ENCODE measurements around the gene HSPB1. TPM values are rescaled to one million over a fixed set of nuclear protein-coding genes. Genes with fewer than 3 reads are reported as not detected.

HSPB1 gene
- total RNA-seq = 10 to 100 TPM; 37.2 to 40.4 TPM

DNA sequence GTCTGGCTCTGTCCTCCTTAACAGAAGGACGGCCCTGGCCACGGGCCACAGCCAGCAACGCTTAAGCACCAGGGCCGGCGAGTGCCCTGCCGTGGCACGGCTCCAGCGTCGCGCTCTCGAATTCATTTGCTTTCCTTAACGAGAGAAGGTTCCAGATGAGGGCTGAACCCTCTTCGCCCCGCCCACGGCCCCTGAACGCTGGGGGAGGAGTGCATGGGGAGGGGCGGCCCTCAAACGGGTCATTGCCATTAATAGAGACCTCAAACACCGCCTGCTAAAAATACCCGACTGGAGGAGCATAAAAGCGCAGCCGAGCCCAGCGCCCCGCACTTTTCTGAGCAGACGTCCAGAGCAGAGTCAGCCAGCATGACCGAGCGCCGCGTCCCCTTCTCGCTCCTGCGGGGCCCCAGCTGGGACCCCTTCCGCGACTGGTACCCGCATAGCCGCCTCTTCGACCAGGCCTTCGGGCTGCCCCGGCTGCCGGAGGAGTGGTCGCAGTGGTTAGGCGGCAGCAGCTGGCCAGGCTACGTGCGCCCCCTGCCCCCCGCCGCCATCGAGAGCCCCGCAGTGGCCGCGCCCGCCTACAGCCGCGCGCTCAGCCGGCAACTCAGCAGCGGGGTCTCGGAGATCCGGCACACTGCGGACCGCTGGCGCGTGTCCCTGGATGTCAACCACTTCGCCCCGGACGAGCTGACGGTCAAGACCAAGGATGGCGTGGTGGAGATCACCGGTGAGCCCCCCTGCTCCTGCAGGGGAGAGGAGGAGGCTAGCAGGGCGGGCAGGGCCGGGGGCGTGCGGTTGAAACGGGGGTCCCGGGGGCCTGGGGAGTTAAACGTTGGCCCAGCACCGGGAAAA is at the start of gene HSPB1:
HSPB1 (plus strand) TSS at position 327 of the 855 bp plus-strand sequence; CDS start at position 367, 40 bp downstream.
- Mint-ChIP-seq H3K9me3 (ENCODE audit: insufficient read depth) (no peaks in the 10 kb centered on the region), H3K4me1 (ENCODE audit: low read depth) (peaks cover 19% of the 10 kb centered on the region), H3K27ac (peak within 1 kb of the TSS; percentile 87), H3K4me3 (peak within 1 kb of the TSS; percentile 90), H3K36me3 (ENCODE audit: low read depth) (peaks cover 4% of the 10 kb centered on the region), H3K27me3 (ENCODE audit: low read depth) (peaks cover 9% of the 10 kb centered on the region)
- POLR2A ChIA-PET = interaction anchor here (0.8 to 5.7 kb wide), 5 partner anchors 11 to 55 kb away, joined by 3 to 27 read pairs (median 3); no protein-coding TSS in a partner anchor
- peak; percentile 61 for DNase-seq
- ATAC-seq = peak; percentile 43
- CTCF ChIA-PET = interaction anchor here (1.2 to 8.7 kb wide), 4 partner anchors 11 to 124 kb away, joined by 3 to 68 read pairs (median 12); no protein-coding TSS in a partner anchor

DNA sequence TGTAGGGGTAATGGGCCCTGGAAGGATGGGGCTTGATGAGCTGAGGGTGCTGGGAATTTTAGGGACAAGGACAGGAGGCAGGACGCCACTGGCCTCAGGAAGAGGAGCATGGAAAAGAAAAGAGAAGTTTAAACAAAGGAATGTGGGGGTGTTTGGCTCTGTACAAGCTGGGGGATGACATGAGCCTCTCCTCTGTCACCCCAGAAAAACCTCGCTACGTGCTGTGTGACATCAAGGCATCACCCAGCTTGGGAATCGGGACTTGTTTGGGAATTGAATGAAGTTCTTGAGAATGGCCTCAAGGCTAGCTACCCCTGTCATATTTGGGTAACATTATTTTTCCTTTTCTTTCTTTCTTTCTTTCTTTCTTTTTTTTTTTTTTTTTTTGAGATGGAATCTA is 47.7 kb upstream of the HSPB1 start:
- Mint-ChIP-seq H3K36me3 (ENCODE audit: low read depth) (no peaks in the 10 kb centered on the region), H3K9me3 (ENCODE audit: insufficient read depth) (no peaks in the 10 kb centered on the region), H3K4me1 (ENCODE audit: low read depth) (no peaks in the 10 kb centered on the region), H3K4me3 (no peak overlapping the region), H3K27me3 (ENCODE audit: low read depth) (peaks cover 11% of the 10 kb centered on the region), H3K27ac (no peak overlapping the region)
- CTCF ChIA-PET = interaction anchor here (1.1 kb wide), 1 partner anchor 8 kb away, joined by 5 read pairs; no protein-coding TSS in a partner anchor
- DNase-seq = no peak
- POLR2A ChIA-PET = no interaction called here
- no peak for ATAC-seq

GRCh38 chr7:76257973-76258372 is 44.5 kb upstream of the HSPB1 start:
- ChIA-PET POLR2A (no interaction called here), CTCF (no interaction called here)
- no peak overlapping the region for H3K4me3 Mint-ChIP-seq
- no peaks in the 10 kb centered on the region for H3K9me3 Mint-ChIP-seq (ENCODE audit: insufficient read depth)
- peaks cover 11% of the 10 kb centered on the region for H3K27me3 Mint-ChIP-seq (ENCODE audit: low read depth)
- H3K27ac Mint-ChIP-seq = no peak overlapping the region
- H3K4me1 Mint-ChIP-seq (ENCODE audit: low read depth) = peaks cover 2% of the 10 kb centered on the region
- ATAC-seq (no peak), DNase-seq (no peak)
- no peaks in the 10 kb centered on the region for H3K36me3 Mint-ChIP-seq (ENCODE audit: low read depth)

- CTCF ChIA-PET = interaction anchor here (0.6 kb wide), 1 partner anchor 52 kb away, joined by 4 read pairs; no protein-coding TSS in a partner anchor
- Mint-ChIP-seq H3K4me3 (no peak overlapping the region), H3K4me1 (ENCODE audit: low read depth) (peaks cover 2% of the 10 kb centered on the region), H3K9me3 (ENCODE audit: insufficient read depth) (no peaks in the 10 kb centered on the region), H3K27me3 (ENCODE audit: low read depth) (peaks cover 11% of the 10 kb centered on the region), H3K27ac (no peak overlapping the region), H3K36me3 (ENCODE audit: low read depth) (no peaks in the 10 kb centered on the region)
- POLR2A ChIA-PET = interaction anchor here (0.6 kb wide), 1 partner anchor 14 kb away, joined by 3 read pairs; no protein-coding TSS in a partner anchor
- no peak for ATAC-seq
- DNase-seq = no peak
Observed at GRCh38 chr7:76259124-76260093, 43.1 kb upstream of the HSPB1 start.

DNA sequence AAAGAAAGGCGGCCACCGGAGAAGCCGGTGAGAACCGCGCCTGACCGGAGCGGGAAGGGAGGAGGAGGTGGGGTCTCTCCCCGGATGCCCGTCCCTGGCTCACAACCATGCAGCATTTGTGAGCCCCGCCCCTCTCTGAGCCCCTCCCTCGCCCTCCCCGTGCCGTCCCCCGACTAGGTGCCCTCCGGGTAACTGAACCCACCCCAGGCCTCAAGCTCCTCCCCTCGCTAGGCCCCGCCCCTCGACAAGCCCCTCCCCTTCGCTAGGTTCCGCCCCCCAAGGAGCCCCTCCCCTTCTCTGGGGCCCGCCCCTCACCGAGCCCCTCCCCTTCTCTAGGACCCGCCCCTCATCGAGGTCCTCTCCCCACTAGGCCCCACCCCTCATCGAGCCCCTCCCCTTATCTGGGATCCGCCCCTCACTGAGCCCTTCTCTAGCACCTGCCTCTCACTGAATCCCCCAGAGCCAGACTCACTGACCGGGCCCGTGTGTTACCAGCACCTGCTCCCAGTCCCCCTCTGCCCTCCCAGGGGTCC is 42.2 kb upstream of the HSPB1 start:
- DNase-seq (peak; percentile 60), ATAC-seq (peak; percentile 65)
- POLR2A ChIA-PET = no interaction called here
- H3K36me3 Mint-ChIP-seq (ENCODE audit: low read depth) = no peaks in the 10 kb centered on the region
- H3K27ac Mint-ChIP-seq = no peak overlapping the region
- H3K27me3 Mint-ChIP-seq (ENCODE audit: low read depth) = peaks cover 11% of the 10 kb centered on the region
- peaks cover 2% of the 10 kb centered on the region for H3K4me1 Mint-ChIP-seq (ENCODE audit: low read depth)
- CTCF ChIA-PET = no interaction called here
- H3K4me3 Mint-ChIP-seq = no peak overlapping the region
- no peaks in the 10 kb centered on the region for H3K9me3 Mint-ChIP-seq (ENCODE audit: insufficient read depth)

GRCh38 chr7:76261329-76261728 is 41.1 kb upstream of the HSPB1 start:
- DNase-seq (no peak), ATAC-seq (no peak)
- peaks cover 11% of the 10 kb centered on the region for H3K27me3 Mint-ChIP-seq (ENCODE audit: low read depth)
- ChIA-PET POLR2A (no interaction called here), CTCF (interaction anchor here (0.9 to 2.2 kb wide), 4 partner anchors 12 to 94 kb away, joined by 3 to 8 read pairs (median 5); no protein-coding TSS in a partner anchor)
- H3K36me3 Mint-ChIP-seq (ENCODE audit: low read depth) = no peaks in the 10 kb centered on the region
- H3K27ac Mint-ChIP-seq = no peak overlapping the region
- H3K4me1 Mint-ChIP-seq (ENCODE audit: low read depth) = peaks cover 2% of the 10 kb centered on the region
- H3K9me3 Mint-ChIP-seq (ENCODE audit: insufficient read depth) = no peaks in the 10 kb centered on the region
- H3K4me3 Mint-ChIP-seq = no peak overlapping the region

GRCh38 chr7:76261931-76262330 is 40.5 kb upstream of the HSPB1 start:
- DNase-seq = no peak
- Mint-ChIP-seq H3K27me3 (ENCODE audit: low read depth) (peaks cover 11% of the 10 kb centered on the region), H3K4me1 (ENCODE audit: low read depth) (peaks cover 4% of the 10 kb centered on the region), H3K27ac (no peak overlapping the region), H3K4me3 (no peak overlapping the region), H3K9me3 (ENCODE audit: insufficient read depth) (no peaks in the 10 kb centered on the region), H3K36me3 (ENCODE audit: low read depth) (no peaks in the 10 kb centered on the region)
- CTCF ChIA-PET = interaction anchor here (0.9 to 4.0 kb wide), 8 partner anchors 12 to 95 kb away, joined by 3 to 39 read pairs (median 7); partner anchors contain the start of gene SRRM3
- ATAC-seq = no peak
- POLR2A ChIA-PET = no interaction called here

DNA sequence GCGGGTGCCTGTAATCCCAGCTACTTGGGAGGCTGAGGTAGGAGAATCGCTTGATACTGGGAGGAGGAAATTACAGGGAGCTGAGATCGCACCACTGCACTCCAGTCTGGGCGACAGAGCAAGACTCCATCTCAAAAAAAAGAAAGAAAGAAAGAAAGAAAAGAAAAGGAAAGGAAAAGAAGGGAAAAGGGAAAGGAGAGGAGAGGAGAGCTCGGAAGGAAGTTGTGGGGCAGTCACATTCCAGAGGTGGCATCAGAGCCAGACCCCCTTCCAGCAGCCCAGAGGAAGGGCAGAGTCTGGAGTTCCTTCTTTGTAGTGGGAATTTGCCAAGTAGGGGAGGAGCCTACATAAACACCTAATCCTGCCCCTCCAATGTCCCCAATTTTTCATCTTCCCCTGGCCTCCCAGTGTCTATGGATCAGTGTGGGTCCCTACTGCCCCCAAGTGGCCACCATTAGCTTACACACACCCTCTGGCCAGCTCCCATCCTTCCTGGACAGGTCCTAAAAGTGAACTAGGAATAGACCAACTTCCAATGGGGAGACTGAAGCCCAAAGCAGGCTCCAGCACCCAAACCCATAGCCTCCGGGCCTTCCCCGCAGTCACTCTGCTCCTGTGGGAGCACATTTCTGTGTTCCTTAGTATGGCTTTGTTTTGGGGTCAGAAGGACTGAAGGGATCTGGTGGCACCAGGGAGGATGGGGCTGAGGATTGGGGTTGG is 39.6 kb upstream of the HSPB1 start:
- Mint-ChIP-seq H3K9me3 (ENCODE audit: insufficient read depth) (no peaks in the 10 kb centered on the region), H3K27ac (no peak overlapping the region), H3K36me3 (ENCODE audit: low read depth) (no peaks in the 10 kb centered on the region), H3K4me3 (no peak overlapping the region), H3K4me1 (ENCODE audit: low read depth) (peaks cover 6% of the 10 kb centered on the region), H3K27me3 (ENCODE audit: low read depth) (peaks cover 11% of the 10 kb centered on the region)
- ATAC-seq (no peak), DNase-seq (peak; percentile 52)
- ChIA-PET POLR2A (interaction anchor here (1.3 kb wide), 1 partner anchor 10 kb away, joined by 4 read pairs; no protein-coding TSS in a partner anchor), CTCF (interaction anchor here (0.6 to 4.0 kb wide), 21 partner anchors 8 to 243 kb away, joined by 3 to 39 read pairs (median 3); partner anchors contain the start of genes SRRM3 and STYXL1)

DNA sequence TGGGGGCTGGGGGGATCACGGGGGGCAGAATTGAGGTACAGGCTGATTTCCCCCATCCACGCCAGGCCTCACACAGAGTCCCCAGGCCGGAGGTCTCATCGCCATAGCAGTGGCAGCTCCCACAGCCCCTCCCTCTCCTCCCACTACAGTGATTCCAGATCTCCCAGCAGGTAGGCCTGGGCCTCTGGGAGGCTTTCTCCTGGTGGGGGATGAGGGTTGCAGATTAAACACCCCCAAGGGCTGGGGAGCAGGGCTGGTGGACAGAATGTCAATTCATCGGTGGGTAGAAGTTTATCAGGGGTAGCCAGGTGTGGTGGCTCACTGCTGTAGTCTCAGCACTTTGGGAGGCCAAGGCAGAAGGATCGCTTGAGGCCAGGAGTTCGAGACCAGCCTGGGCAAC is 37.2 kb upstream of the HSPB1 start:
- Mint-ChIP-seq H3K4me1 (ENCODE audit: low read depth) (peaks cover 12% of the 10 kb centered on the region), H3K36me3 (ENCODE audit: low read depth) (no peaks in the 10 kb centered on the region), H3K27ac (no peak overlapping the region), H3K27me3 (ENCODE audit: low read depth) (peaks cover 19% of the 10 kb centered on the region), H3K4me3 (no peak overlapping the region), H3K9me3 (ENCODE audit: insufficient read depth) (no peaks in the 10 kb centered on the region)
- POLR2A ChIA-PET = no interaction called here
- DNase-seq (no peak), ATAC-seq (no peak)
- CTCF ChIA-PET = interaction anchor here (1.0 to 4.0 kb wide), 3 partner anchors 26 to 87 kb away, joined by 5 to 39 read pairs (median 5); no protein-coding TSS in a partner anchor

DNA sequence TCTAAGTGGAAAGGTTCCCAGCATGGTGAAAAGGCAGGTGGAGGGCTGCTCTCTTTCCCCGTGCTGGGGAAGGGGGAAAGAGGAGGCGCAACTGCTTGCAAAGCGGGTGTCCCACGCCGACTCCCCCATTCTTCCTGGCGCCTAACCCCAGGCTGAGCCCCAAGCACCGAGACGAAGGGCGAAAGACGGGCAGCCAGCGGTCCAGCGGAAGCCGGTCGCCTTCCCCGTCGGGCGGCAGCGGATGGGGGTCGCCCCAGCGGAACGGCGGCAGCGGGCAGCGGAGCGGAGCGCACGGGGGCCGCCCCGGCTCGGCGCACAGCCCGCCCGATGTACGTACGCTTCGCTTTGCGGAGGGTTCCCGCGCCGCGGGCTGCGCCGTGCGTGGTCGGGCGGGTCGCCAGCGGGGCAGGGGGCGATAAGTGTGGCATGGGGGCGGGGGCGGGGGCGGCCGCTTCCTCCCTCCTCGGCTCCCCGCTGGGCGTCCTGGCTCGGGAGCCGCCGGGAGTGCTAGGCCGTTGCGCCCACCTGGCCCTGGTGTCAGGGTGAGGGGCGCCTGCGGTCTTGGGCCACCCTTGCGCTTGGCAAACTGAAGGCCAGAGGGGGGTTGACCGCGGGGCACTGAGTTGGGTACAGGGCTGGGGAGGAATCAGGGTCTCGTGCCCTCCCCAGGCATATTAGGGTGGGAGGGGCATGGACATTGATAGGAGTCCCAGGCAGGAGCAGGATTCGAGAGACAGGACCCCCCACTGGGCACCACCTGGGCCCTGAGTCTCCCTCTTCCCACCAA is 35.2 kb upstream of the HSPB1 start:
- Mint-ChIP-seq H3K4me1 (ENCODE audit: low read depth) (peaks cover 12% of the 10 kb centered on the region), H3K9me3 (ENCODE audit: insufficient read depth) (no peaks in the 10 kb centered on the region), H3K27ac (no peak overlapping the region), H3K27me3 (ENCODE audit: low read depth) (peaks cover 19% of the 10 kb centered on the region), H3K4me3 (peak overlapping the region; percentile 43), H3K36me3 (ENCODE audit: low read depth) (no peaks in the 10 kb centered on the region)
- DNase-seq (peak; percentile 41), ATAC-seq (peak; percentile 56)
- ChIA-PET POLR2A (interaction anchor here (0.8 to 0.9 kb wide), 2 partner anchors 17 to 51 kb away, joined by 4 read pairs; no protein-coding TSS in a partner anchor), CTCF (interaction anchor here (1.1 kb wide), 1 partner anchor 24 kb away, joined by 3 read pairs; no protein-coding TSS in a partner anchor)

All from activated CD8-positive, alpha-beta T cell treated with anti-CD3 and anti-CD28 coated beads, Interleukin-2, amount 10 ng/mL, durations not matched to agents 7 days and 5 days (primary cell).